BE2C (cell line): ENCODE results near the gene C19orf73.
"Not testable (repeated sequence)": the region's sequence is repeated elsewhere in the genome, so short reads cannot be mapped to it uniquely, and the experiment has no call there.

Experiments used
- DNase-seq: peaks from one replicate; pipeline ENCODE4 v3.0.0-alpha.2; 2020
- H3K27me3 ChIP-seq: fragments of 250-450 bp; sonication (Bioruptor Pico); 2 replicates; pipeline ENCODE4 v1.5.1; 2020; ENCODE audit warnings: mild to moderate bottlenecking
- H3K36me3 ChIP-seq: fragments of 250-450 bp; sonication (Bioruptor Pico); 2 replicates; pipeline ENCODE4 v1.5.1; 2020; ENCODE audit warnings: mild to moderate bottlenecking
- H3K4me1 ChIP-seq: fragments of 250-450 bp; sonication (Bioruptor Pico); 2 replicates; pipeline ENCODE4 v1.5.1; 2020
- H3K4me3 ChIP-seq: 2 replicates; pipeline ENCODE4 v1.5.1; 2011; ENCODE audit warnings: low read depth, low read length
- H3K9me3 ChIP-seq: fragments of 250-450 bp; sonication (Bioruptor Pico); 2 replicates; pipeline ENCODE4 v1.5.1; 2020
- CTCF ChIP-seq: IDR thresholded peaks from 2 replicates; pipeline ENCODE4 v1.5.1; 2012; ENCODE audit warnings: mild to moderate bottlenecking, low read depth, low read length

Gene C19orf73

GRCh38 chr19:49150106-49150943 is 31.4 kb upstream of the C19orf73 start:
- peak; percentile 94 for DNase-seq
- Histone ChIP-seq H3K9me3 (no peaks in the 10 kb centered on the region), H3K36me3 (no peaks in the 10 kb centered on the region), H3K4me1 (peaks cover 9% of the 10 kb centered on the region), H3K27me3 (no peaks in the 10 kb centered on the region), H3K4me3 (peak overlapping the region; percentile 89)
- TF ChIP-seq CTCF, result no peak

DNA sequence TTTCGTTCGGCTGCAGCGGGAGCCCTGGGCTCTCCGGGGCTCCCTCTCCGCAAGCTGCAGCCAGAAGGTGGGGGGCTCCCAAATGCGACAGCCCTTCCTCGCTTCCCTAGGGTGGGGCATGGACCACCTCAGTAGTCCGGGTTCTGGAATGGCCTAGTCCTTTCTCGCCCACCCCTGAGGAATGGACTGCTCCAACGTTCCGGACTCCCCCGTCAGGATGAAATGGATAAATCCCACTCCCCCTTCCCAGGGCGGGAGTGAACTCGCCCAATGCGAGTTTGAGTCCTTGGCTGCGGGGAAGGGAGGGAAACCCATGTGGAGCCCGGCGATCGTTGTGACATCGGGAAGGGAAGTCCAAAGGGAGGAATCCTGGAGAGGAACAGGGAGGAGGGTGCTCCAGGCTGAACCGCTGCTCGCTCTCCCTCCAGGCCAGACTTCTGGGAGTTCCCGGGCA is 30.7 kb upstream of the C19orf73 start:
- Histone ChIP-seq H3K36me3 (no peaks in the 10 kb centered on the region), H3K4me1 (peaks cover 9% of the 10 kb centered on the region), H3K4me3 (peak overlapping the region; percentile 89), H3K9me3 (no peaks in the 10 kb centered on the region), H3K27me3 (no peaks in the 10 kb centered on the region)
- TF ChIP-seq CTCF, result no peak
- peak; percentile 85 for DNase-seq

DNA sequence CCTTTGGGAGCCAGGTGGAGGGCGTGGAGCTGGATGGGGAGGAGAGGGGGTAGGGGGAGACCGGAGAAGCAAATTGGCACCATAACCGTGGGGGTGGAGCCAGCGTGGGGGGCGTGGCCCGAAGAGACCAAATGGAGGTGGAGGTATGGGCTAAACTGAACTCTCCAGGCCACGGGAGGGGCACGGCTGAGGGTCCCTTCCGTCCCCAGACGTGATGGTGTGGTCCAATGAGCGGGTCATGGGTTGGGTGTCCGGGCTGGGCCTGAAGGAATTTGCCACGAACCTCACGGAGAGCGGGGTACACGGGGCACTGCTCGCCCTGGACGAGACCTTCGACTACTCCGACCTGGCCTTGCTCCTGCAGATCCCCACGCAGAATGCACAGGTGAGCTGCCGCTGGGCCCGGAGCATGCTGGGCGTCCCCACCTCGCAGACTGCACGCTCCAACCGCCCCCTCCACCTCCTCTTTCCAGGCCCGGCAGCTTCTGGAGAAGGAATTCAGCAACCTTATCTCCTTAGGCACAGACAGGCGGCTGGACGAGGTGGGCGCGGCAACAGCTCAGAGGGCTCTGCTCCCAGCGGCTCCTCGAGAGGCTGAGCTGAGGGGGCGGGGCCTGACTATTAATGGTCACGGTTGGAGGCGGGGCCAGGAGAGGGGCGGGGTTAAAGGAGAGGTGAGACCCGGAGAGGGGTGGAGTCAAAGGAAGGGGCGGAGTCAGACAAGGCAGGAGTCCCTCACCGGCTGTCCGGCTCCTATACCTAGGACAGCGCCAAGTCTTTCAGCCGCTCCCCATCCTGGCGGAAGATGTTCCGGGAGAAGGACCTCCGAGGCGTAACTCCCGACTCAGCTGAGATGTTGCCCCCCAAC is 30.1 kb upstream of the C19orf73 start:
- Histone ChIP-seq H3K9me3 (no peaks in the 10 kb centered on the region), H3K4me3 (peak overlapping the region; percentile 89), H3K36me3 (no peaks in the 10 kb centered on the region; the same call in 1 of the 2 replicates), H3K27me3 (no peaks in the 10 kb centered on the region), H3K4me1 (peaks cover 9% of the 10 kb centered on the region)
- no peak for TF ChIP-seq CTCF
- peak; percentile 100 for DNase-seq

DNA sequence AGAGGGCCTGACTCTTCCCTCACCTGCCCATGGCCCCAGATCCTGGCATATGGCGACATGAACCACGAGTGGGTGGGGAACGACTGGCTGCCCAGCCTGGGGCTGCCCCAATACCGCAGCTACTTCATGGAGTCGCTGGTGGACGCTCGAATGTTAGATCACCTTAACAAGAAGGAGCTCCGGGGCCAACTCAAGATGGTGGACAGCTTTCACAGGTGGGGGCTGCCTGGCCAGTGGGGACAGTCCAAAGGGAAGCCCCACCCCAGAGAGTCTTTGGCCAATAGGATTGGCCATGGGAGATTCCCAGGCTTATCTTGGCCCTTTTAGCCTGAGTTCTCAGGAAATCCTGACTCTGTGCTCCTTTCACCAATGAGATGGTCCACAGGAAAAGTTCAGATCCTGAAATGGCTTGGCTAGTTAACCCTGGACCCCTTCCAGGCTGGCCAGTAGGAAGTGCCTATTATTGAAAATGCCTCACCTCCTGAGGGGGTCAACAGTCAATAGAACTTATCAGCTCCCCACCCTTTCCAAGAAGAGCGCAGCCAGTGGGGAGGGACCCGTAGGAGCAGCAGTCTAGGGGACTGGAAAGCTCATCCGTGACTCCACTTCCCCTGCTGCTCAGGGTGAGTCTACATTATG is 29.2 kb upstream of the C19orf73 start:
- Histone ChIP-seq H3K4me1 (peaks cover 9% of the 10 kb centered on the region), H3K4me3 (no peak overlapping the region; the same call in 1 of the 2 replicates), H3K27me3 (no peaks in the 10 kb centered on the region), H3K36me3 (no peaks in the 10 kb centered on the region; the same call in 1 of the 2 replicates), H3K9me3 (no peaks in the 10 kb centered on the region)
- no peak for TF ChIP-seq CTCF
- no peak for DNase-seq

- H3K36me3 ChIP-seq, H3K27me3 ChIP-seq, DNase-seq, H3K4me1 ChIP-seq, H3K9me3 ChIP-seq: not testable (repeated sequence)
- H3K4me3 ChIP-seq, result peak overlapping the region; percentile 47
Observed at GRCh38 chr19:49146408-49146770, 27.4 kb upstream of the C19orf73 start.

DNA sequence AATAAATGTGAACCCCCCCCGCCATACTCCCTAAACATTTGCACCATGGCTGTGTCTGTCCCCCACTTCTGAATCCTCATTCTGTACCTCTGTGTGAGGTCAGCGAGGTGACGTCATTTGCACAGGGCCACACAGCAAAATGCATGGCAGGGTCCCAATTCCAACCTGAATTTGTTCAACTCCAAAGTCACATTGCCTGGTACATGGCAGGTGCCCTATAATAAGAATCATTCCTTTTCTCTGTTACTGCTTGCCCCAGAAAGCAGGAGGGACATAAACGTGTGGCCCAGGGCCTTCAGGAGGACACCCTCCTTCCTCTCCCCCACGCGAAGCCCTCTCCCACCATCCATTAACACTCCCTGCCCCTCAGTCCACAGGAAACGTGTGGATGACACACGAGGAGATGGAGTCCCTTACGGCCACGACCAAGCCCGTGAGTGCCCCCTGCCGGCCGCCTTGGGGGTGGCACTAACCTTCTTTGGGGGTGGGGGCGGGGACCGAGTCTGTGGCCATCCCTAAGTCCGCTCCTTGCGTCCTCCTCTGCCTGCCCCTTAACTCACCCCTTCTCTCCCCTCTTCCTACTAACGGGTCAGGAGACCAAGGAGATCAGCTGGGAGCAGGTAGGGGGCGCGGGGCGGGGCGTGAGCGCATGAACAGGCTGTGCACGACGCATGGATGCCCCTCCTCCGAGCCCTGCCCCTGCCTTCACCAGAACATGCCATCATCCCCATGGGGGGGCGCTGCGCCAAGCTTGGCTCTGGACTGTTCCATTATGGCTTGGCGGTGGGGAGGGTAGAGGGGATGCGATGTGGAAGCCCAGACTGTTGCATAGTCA is 26.8 kb upstream of the C19orf73 start:
- H3K4me1 ChIP-seq, result peaks cover 4% of the 10 kb centered on the region

More for the DNA sequence above, 26.8 kb upstream of the C19orf73 start:
- peak; percentile 93 for DNase-seq
- peak; percentile 83 for TF ChIP-seq CTCF
- Histone ChIP-seq H3K36me3 (no peaks in the 10 kb centered on the region; the same call in 1 of the 2 replicates), H3K4me3 (peak overlapping the region; percentile 47), H3K27me3 (no peaks in the 10 kb centered on the region), H3K9me3 (no peaks in the 10 kb centered on the region)
